NB4 (cell line): ENCODE measurements around the gene SLC23A1.

Source experiments
- DNase-seq: peaks from one replicate; pipeline ENCODE4 v3.0.0; 2010; ENCODE audit warnings: low read depth
- H3K4me3 ChIP-seq: one replicate; pipeline ENCODE4 v1.5.1; 2011; ENCODE audit warnings: mild to moderate bottlenecking, low read depth, low read length, moderate library complexity
- CTCF ChIP-seq: IDR thresholded peaks from one replicate; pipeline ENCODE4 v1.5.1; 2012; ENCODE audit warnings: low read depth, low read length
- MAX ChIP-seq: IDR thresholded peaks from 2 replicates; pipeline ENCODE4 v1.6.1; 2011; ENCODE audit warnings: low read depth, low read length
- MYC ChIP-seq: IDR thresholded peaks from 2 replicates; pipeline ENCODE4 v1.6.1; 2011; ENCODE audit warnings: low read depth, low read length
- POLR2A ChIP-seq: IDR thresholded peaks from 2 replicates; pipeline ENCODE4 v1.6.1; 2011; ENCODE audit warnings: mild to moderate bottlenecking; ENCODE audit not compliant: insufficient read length; ENCODE audit errors: extremely low read depth

SLC23A1 gene

GRCh38 chr5:139379626-139380449 lies 3.3 kb downstream of the SLC23A1 start:
- TF ChIP-seq MAX (no peak), POLR2A (no peak), CTCF (no peak), MYC (no peak)

DNA sequence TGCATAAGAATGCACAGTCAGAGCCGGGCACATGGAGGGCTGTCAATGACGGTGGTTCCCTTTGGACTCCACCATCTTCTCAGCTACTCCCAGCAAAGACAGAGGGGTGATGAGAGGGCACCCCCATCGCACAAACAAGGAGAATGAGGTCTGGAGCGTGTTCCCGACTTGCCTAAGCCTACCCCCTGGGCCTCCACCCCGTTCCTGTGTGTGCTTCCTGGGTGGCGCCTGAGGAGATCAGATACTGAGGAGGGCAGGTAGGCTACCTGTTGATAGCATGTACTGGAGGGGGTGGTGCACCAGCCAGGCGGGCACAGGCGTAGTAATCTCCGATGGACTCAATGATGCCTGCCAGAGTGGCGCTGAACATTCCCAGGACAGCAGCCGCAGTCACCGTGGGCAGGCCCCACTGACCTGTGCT lies 4.1 kb downstream of the SLC23A1 start:
- H3K4me3 ChIP-seq, result no peak overlapping the region
- TF ChIP-seq CTCF (no peak), MYC (no peak), POLR2A (no peak)
- DNase-seq, result no peak

More at GRCh38 chr5:139379626-139380449, 3.3 kb downstream of the SLC23A1 start:
- no peak overlapping the region for H3K4me3 ChIP-seq
- DNase-seq, result no peak

GRCh38 chr5:139378101-139378825 lies 4.8 kb downstream of the SLC23A1 start:
- TF ChIP-seq CTCF (no peak), MAX (no peak), POLR2A (no peak), MYC (no peak)
- H3K4me3 ChIP-seq, result no peak overlapping the region
- DNase-seq, result no peak

DNA sequence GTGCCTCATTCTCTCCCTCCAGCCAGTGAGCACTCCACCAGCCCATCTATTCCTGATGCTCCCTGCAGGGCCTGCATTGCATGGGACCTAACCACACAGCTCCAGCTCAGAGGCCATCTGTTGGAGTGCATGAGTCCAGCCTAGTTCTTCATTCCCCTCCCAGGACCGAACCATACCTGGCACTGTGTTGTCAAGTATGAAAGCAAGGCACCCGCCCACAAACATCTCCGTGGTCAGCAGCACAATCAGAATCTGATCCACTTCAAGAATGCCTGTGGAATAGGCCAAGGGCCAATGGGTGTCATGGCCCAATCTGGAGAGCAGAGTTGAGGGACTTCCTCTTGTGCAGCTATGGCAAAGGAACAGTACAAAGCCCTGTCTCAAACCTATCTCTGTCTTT lies 5.9 kb downstream of the SLC23A1 start:
- no peak for TF ChIP-seq POLR2A
- TF ChIP-seq CTCF, result no peak
- no peak for TF ChIP-seq MAX
- no peak for TF ChIP-seq MYC
- no peak overlapping the region for H3K4me3 ChIP-seq

GRCh38 chr5:139376364-139376763 lies 6.7 kb downstream of the SLC23A1 start:
- no peak overlapping the region for H3K4me3 ChIP-seq
- no peak for DNase-seq
- TF ChIP-seq POLR2A, result no peak
- TF ChIP-seq CTCF, result no peak
- TF ChIP-seq MYC, result no peak
- TF ChIP-seq MAX, result no peak

More for the DNA sequence above, 5.9 kb downstream of the SLC23A1 start:
- DNase-seq, result no peak
